Endothelial cell of umbilical vein (primary cell): ENCODE data around the gene SPOPL. TPM values are rescaled to one million over a fixed set of nuclear protein-coding genes. Genes with fewer than 3 reads are reported as not detected.

Source experiments
- BruUV-seq: library from RNA; stranded (reverse); fragments of 400-500 nt; replicated peaks from 2 replicates; lab custom pipeline; 2021; lab: Mats Ljungman, UMichigan
- CTCF ChIA-PET: fragments of 300-600, 350-600 bp; sonication (Branson Sonifier 250); formaldehyde crosslinking; loops from one replicate; lab custom pipeline; 2021; ENCODE audit warnings: antibody characterized with exemption, inconsistent platforms; lab: Charles Lee
- POLR2A ChIA-PET: fragments of 300-600, 350-600 bp; sonication (Branson Sonifier 250); formaldehyde crosslinking; loops from one replicate; lab custom pipeline; 2021; ENCODE audit warnings: antibody characterized with exemption, inconsistent platforms; lab: Charles Lee
- DNase-seq: peaks from one replicate; pipeline ENCODE4 v3.0.0-alpha.2; 2011; ENCODE audit warnings: low read depth, low spot score
- FAIRE-seq: peaks from 2 replicates; lab custom pipeline; 2011; peaks lifted over from hg19 to GRCh38; lab: Jason Lieb, UNC
- H2AFZ ChIP-seq: 2 replicates; pipeline ENCODE4 v1.6.0; 2012; ENCODE audit warnings: low read depth, low read length, control low read depth, inconsistent platforms
- H3K27ac ChIP-seq: 2 replicates; pipeline ENCODE4 v1.5.1; 2011; ENCODE audit warnings: low read depth, mild to moderate bottlenecking, control low read depth, low read length, moderate library complexity; ENCODE audit not compliant: insufficient read depth
- H3K27me3 ChIP-seq, 2 experiments: 2 replicates each; pipeline versions ENCODE4 v1.6.0 to v1.6.1; 2011; ENCODE audit warnings: low read length in 2 of 2, mixed read lengths in 1 of 2; ENCODE audit not compliant: control insufficient read depth in 2 of 2, insufficient read depth in 2 of 2
- H3K36me3 ChIP-seq, 2 experiments: 2 replicates in 1 of 2; 3 replicates in 1 of 2; pipeline ENCODE4 v1.5.1; 2011; ENCODE audit warnings: low read length in 2 of 2, mild to moderate bottlenecking in 1 of 2, moderate library complexity in 1 of 2; ENCODE audit not compliant: control insufficient read depth in 2 of 2, insufficient read depth in 2 of 2; ENCODE audit errors: extremely low read depth in 1 of 2
- H3K4me1 ChIP-seq: 3 replicates; pipeline ENCODE4 v1.5.1; 2011; ENCODE audit warnings: mild to moderate bottlenecking, low read length; ENCODE audit not compliant: control insufficient read depth, insufficient read depth; ENCODE audit errors: extremely low read depth
- H3K4me2 ChIP-seq: 2 replicates; pipeline ENCODE4 v1.6.1; 2011; ENCODE audit warnings: low read length, control low read depth, mixed read lengths; ENCODE audit not compliant: insufficient read depth
- H3K4me3 ChIP-seq, 3 experiments: fragments of 200-600 bp in 1 of 3; sonication (generic), shearing (Covaris generic) in 1 of 3; replicated peaks in 1 of 3; 2 replicates each; pipeline ENCODE4 v1.5.1; 2011 to 2016; ENCODE audit warnings: control low read depth in 3 of 3, low read length in 3 of 3, mild to moderate bottlenecking in 2 of 3, inconsistent platforms in 1 of 3, low read depth in 1 of 3, moderate library complexity in 1 of 3; ENCODE audit not compliant: insufficient read depth in 1 of 3
- H3K79me2 ChIP-seq: 2 replicates; pipeline ENCODE4 v1.6.0; 2012; ENCODE audit warnings: low read length, inconsistent platforms; ENCODE audit not compliant: control insufficient read depth, insufficient read depth
- H3K9ac ChIP-seq: replicated peaks from 2 replicates; pipeline ENCODE3; 2011; ENCODE audit warnings: low read length, control low read depth; ENCODE audit not compliant: insufficient read depth; ENCODE audit errors: extremely low read depth
- H3K9me1 ChIP-seq: replicated peaks from 3 replicates; pipeline ENCODE4 v1.6.0; 2011; ENCODE audit warnings: mild to moderate bottlenecking, low read length; ENCODE audit not compliant: control insufficient read depth, insufficient read depth; ENCODE audit errors: extremely low read depth
- H3K9me3 ChIP-seq: replicated peaks from 2 replicates; pipeline ENCODE4 v1.5.1; 2012; ENCODE audit warnings: low read length, inconsistent platforms; ENCODE audit not compliant: control insufficient read depth, insufficient read depth
- H4K20me1 ChIP-seq: replicated peaks from 2 replicates; pipeline ENCODE3; 2011; ENCODE audit warnings: mild to moderate bottlenecking, low read length; ENCODE audit not compliant: control insufficient read depth, insufficient read depth; ENCODE audit errors: extremely low read depth
- CTCF ChIP-seq, 2 donors: IDR thresholded peaks; 1 replicate in 1 of 2; 2 replicates in 1 of 2; pipeline ENCODE4 v1.5.1; 2011; ENCODE audit warnings: low read length in 2 of 2, mild to moderate bottlenecking in 2 of 2, moderate library complexity in 2 of 2, control low read depth in 1 of 2, inconsistent platforms in 1 of 2, low read depth in 1 of 2; ENCODE audit not compliant: insufficient read depth in 1 of 2; ENCODE audit errors: extremely low read depth in 1 of 2
- EZH2 ChIP-seq: IDR thresholded peaks from 2 replicates; pipeline ENCODE4 v1.6.1; 2012; ENCODE audit warnings: borderline replicate concordance, low read depth, mild to moderate bottlenecking, moderate library complexity, low read length, inconsistent platforms; ENCODE audit not compliant: severe bottlenecking
- FOS ChIP-seq: IDR thresholded peaks from 2 replicates; pipeline ENCODE4 v1.6.1; 2011; ENCODE audit warnings: mild to moderate bottlenecking, low read length, moderate library complexity, borderline replicate concordance; ENCODE audit not compliant: insufficient read depth
- GATA2 ChIP-seq: IDR thresholded peaks from 2 replicates; pipeline ENCODE4 v1.7.0; 2011; ENCODE audit warnings: low read depth, mild to moderate bottlenecking, moderate library complexity, mixed read lengths, low read length; ENCODE audit not compliant: insufficient read length, insufficient read depth
- JUN ChIP-seq: IDR thresholded peaks from 2 replicates; pipeline ENCODE4 v1.6.1; 2011; ENCODE audit warnings: borderline replicate concordance, low read depth; ENCODE audit not compliant: insufficient read length, insufficient read depth
- MYC ChIP-seq: IDR thresholded peaks from one replicate; pipeline ENCODE4 v1.6.1; 2011; ENCODE audit warnings: mild to moderate bottlenecking, low read depth, low read length
- POLR2A ChIP-seq: IDR thresholded peaks from 2 replicates; pipeline ENCODE4 v1.6.1; 2012; ENCODE audit warnings: low read depth, mild to moderate bottlenecking, control low read depth, low read length
- POLR2AphosphoS5 ChIP-seq: IDR thresholded peaks from 2 replicates; pipeline ENCODE4 v1.6.1; 2012; ENCODE audit warnings: low read depth, mild to moderate bottlenecking, control low read depth, low read length, moderate library complexity; ENCODE audit not compliant: insufficient read depth
- dilution Hi-C: fragments of 300-500 bp; cut with MboI; formaldehyde crosslinking; loops from one replicate; pipeline ENCODE4 v1.15.0; 2019; ENCODE audit warnings: low sequenced_read_pairs; ENCODE audit not compliant: extremely low pct_ligation_motif_present
- intact Hi-C: fragments of 100-400 bp; cut with micrococcal nuclease; formaldehyde crosslinking; loops from one replicate; pipeline ENCODE4 v1.10.0; 2022
- polyA plus RNA-seq, 4 experiments: library from polyadenylated mRNA; depleted of rRNA in 3 of 4; stranded (reverse) in 3 of 4; unstranded in 1 of 4; fragments of >200 nt; gene quantifications; 2 replicates each; pipeline versions ENCODE4 v1.2.1 to v1.2.3, GENCODE V29; 2011 to 2012; ENCODE audit warnings: missing spikeins in 1 of 4
- total RNA-seq: library from RNA; stranded (reverse); gene quantifications from 2 replicates; pipeline ENCODE4 v1.2.3, GENCODE V29; 2021
- TF ChIP-seq, protein P1 (sequence below): IDR thresholded peaks from 2 replicates; pipeline ENCODE4 v1.6.1; 2011; ENCODE audit not compliant: insufficient read depth, insufficient read length

The SPOPL gene
- total and polyA plus RNA-seq, 2 donors (not counting 3 experiments of a cell fraction or from before 2014, with no cell fraction given): 3.1 to 17.4 TPM

GRCh38 chr2:138620431-138620830, 118.9 kb downstream of the SPOPL start:
- ChIA-PET POLR2A (no interaction called here), CTCF (no interaction called here)
- no peak overlapping the region for H3K4me2 ChIP-seq
- no peak overlapping the region for H2AFZ ChIP-seq
- H3K4me1 ChIP-seq: no peaks in the 10 kb centered on the region
- no peaks in the 10 kb centered on the region for H4K20me1 ChIP-seq
- no peaks in the 10 kb centered on the region for H3K79me2 ChIP-seq
- intact Hi-C loops (no loop called here), dilution Hi-C loops (no loop called here)
- H3K27me3 ChIP-seq: no peaks in the 10 kb centered on the region
- BruUV-seq: no TSS peak
- H3K36me3 ChIP-seq: no peaks in the 10 kb centered on the region
- H3K9ac ChIP-seq: no peak overlapping the region
- no peak overlapping the region for H3K4me3 ChIP-seq
- H3K9me3 ChIP-seq: no peaks in the 10 kb centered on the region
- H3K9me1 ChIP-seq: no peaks in the 10 kb centered on the region
- no peak overlapping the region for H3K27ac ChIP-seq
- TF ChIP-seq POLR2AphosphoS5 (no peak), EZH2 (no peak), POLR2A (no peak), CTCF (IDR thresholded peaks at IDR 0.05; ENCODE audit: extremely low read depth in 1 of 2, insufficient read depth in 1 of 2, low read depth in 1 of 2, low read length in 2 of 2) (no peak), GATA2 (no peak), MYC (no peak), FOS (no peak), JUN (no peak)
- TF ChIP-seq, protein P1, sequence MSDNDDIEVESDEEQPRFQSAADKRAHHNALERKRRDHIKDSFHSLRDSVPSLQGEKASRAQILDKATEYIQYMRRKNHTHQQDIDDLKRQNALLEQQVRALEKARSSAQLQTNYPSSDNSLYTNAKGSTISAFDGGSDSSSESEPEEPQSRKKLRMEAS: no peak
- DNase-seq (no peak), FAIRE-seq (no peak)
